IMR-90 (cell line): ENCODE data around the gene CHM.

Experiments
- BHLHE40 ChIP-seq: fragments of 150-350 bp; IDR thresholded peaks from 2 replicates; pipeline ENCODE4 v1.6.1; 2016; ENCODE audit warnings: mild to moderate bottlenecking, low read depth, low read length
- CEBPB ChIP-seq: IDR thresholded peaks from 2 replicates; pipeline ENCODE4 v1.6.1; 2012; ENCODE audit warnings: low read depth, low read length, improper control_type of control experiment
- CHD1 ChIP-seq: IDR thresholded peaks from 2 replicates; pipeline ENCODE4 v1.6.1; 2012; ENCODE audit warnings: low read depth, low read length, improper control_type of control experiment
- CTCF ChIP-seq: conservative IDR thresholded peaks from 2 replicates; pipeline ENCODE4 v1.5.1; 2012; ENCODE audit warnings: mild to moderate bottlenecking, low read depth, low read length, improper control_type of control experiment
- MAFK ChIP-seq: IDR thresholded peaks from 2 replicates; pipeline ENCODE4 v1.6.1; 2012; ENCODE audit warnings: low read depth, low read length, improper control_type of control experiment
- MAZ ChIP-seq: IDR thresholded peaks from 2 replicates; pipeline ENCODE4 v1.6.1; 2012; ENCODE audit warnings: low read depth, mild to moderate bottlenecking, low read length, improper control_type of control experiment, moderate library complexity, borderline replicate concordance
- MXI1 ChIP-seq: IDR thresholded peaks from 2 replicates; pipeline ENCODE4 v1.6.1; 2012; ENCODE audit warnings: low read depth, mild to moderate bottlenecking, low read length, moderate library complexity, borderline replicate concordance
- NFE2L2 ChIP-seq: fragments of 150-350 bp; IDR thresholded peaks from 2 replicates; pipeline ENCODE4 v1.6.1; 2016; ENCODE audit warnings: low read depth, mild to moderate bottlenecking, low read length
- POLR2A ChIP-seq: IDR thresholded peaks from 2 replicates; pipeline ENCODE4 v1.6.1; 2012; ENCODE audit warnings: mild to moderate bottlenecking, low read depth, low read length
- RAD21 ChIP-seq: IDR thresholded peaks from 2 replicates; pipeline ENCODE4 v1.6.1; 2012; ENCODE audit warnings: low read length, improper control_type of control experiment
- SMC3 ChIP-seq: fragments of 150-350 bp; IDR thresholded peaks from 2 replicates; pipeline ENCODE4 v1.6.1; 2016; ENCODE audit warnings: low read depth, mild to moderate bottlenecking, antibody characterized with exemption, low read length, moderate library complexity
- USF2 ChIP-seq: fragments of 150-350 bp; IDR thresholded peaks from 2 replicates; pipeline ENCODE4 v1.6.1; 2017; ENCODE audit warnings: mild to moderate bottlenecking, antibody characterized with exemption, low read length, low read depth

GRCh38 chrX:86021652-86022289 lies 25.6 kb downstream of the CHM start:
- TF ChIP-seq CTCF (no peak), CEBPB (0 out of 2 replicates have a peak, but pooled peaks have one; percentile 19), USF2 (no peak), BHLHE40 (no peak), CHD1 (no peak), POLR2A (no peak), MAFK (no peak), MAZ (no peak), NFE2L2 (no peak), MXI1 (no peak), RAD21 (no peak), SMC3 (no peak)
